B cell (primary cell): ENCODE data around the gene ZNF182. TPM values are rescaled to one million over a fixed set of nuclear protein-coding genes. Genes with fewer than 3 reads are reported as not detected.
"Not testable (repeated sequence)": the region's sequence is repeated elsewhere in the genome, so short reads cannot be mapped to it uniquely, and the experiment has no call there.

Experiments used
- ATAC-seq: fragments of 200-7000 bp; cut with Tn5 transposase; one replicate; pipeline ENCODE4 v1.10.0; 2021; ENCODE audit warnings: low read depth, mild to moderate bottlenecking, moderate number of reproducible peaks, moderate library complexity
- CTCF ChIA-PET: fragments of 350-600 bp; sonication (Branson Sonifier 250); formaldehyde crosslinking; loops from one replicate; lab custom pipeline; 2021; ENCODE audit warnings: antibody characterized with exemption, inconsistent platforms; lab: Charles Lee
- POLR2A ChIA-PET: fragments of 350-600 bp; sonication (Branson Sonifier 250); formaldehyde crosslinking; loops from one replicate; lab custom pipeline; 2021; ENCODE audit warnings: antibody characterized with exemption; lab: Charles Lee
- DNase-seq: peaks from one replicate; pipeline ENCODE4 v3.0.0; 2013
- H2AFZ ChIP-seq: 2 replicates; pipeline ENCODE4 v1.6.1; 2012; ENCODE audit warnings: mild to moderate bottlenecking, low read depth, low read length; ENCODE audit not compliant: insufficient read depth, poor library complexity, severe bottlenecking
- H3K27ac ChIP-seq, 2 donors: 1 replicate in 1 of 2; 2 replicates in 1 of 2; pipeline ENCODE4 v1.5.1; 2012 to 2013; ENCODE audit warnings: low read length in 2 of 2, mild to moderate bottlenecking in 2 of 2, moderate library complexity in 1 of 2
- H3K27me3 ChIP-seq, 4 experiments: fragments of 200-600 bp in 1 of 4; sonication (generic) in 1 of 4; replicated peaks in 1 of 4; 1 replicate in 2 of 4; 2 replicates in 2 of 4; pipeline versions ENCODE4 v1.6.1 to v1.7.0; 2013 to 2016; ENCODE audit warnings: low read length in 3 of 4, mild to moderate bottlenecking in 2 of 4, mixed read lengths in 1 of 4, moderate library complexity in 1 of 4; ENCODE audit not compliant: insufficient read depth in 4 of 4, control insufficient read depth in 3 of 4; ENCODE audit errors: control extremely low read depth in 1 of 4
- H3K36me3 ChIP-seq, 2 experiments: replicated peaks in 1 of 2; 1 replicate in 1 of 2; 2 replicates in 1 of 2; pipeline versions ENCODE4 v1.6.1 to v1.7.1; 2013; ENCODE audit warnings: low read length in 1 of 2; ENCODE audit not compliant: insufficient read depth in 2 of 2, control insufficient read depth in 1 of 2; ENCODE audit errors: control extremely low read depth in 1 of 2, extremely low read depth in 1 of 2
- H3K4me1 ChIP-seq, 2 donors: fragments of 200-600 bp in 1 of 2; sonication (generic) in 1 of 2; 1 replicate in 1 of 2; 2 replicates in 1 of 2; pipeline versions ENCODE4 v1.5.1 to v1.6.1; 2013 to 2017; ENCODE audit warnings: low read length in 2 of 2; ENCODE audit not compliant: control insufficient read depth in 2 of 2, insufficient read depth in 2 of 2
- H3K4me2 ChIP-seq: replicated peaks from 2 replicates; pipeline ENCODE3; 2012; ENCODE audit warnings: mild to moderate bottlenecking, low read depth, low read length; ENCODE audit not compliant: poor library complexity, severe bottlenecking
- H3K4me3 ChIP-seq, 5 experiments: fragments of 200-600 bp in 1 of 5; sonication (generic) in 1 of 5; 1 replicate in 3 of 5; 2 replicates in 2 of 5; pipeline versions ENCODE4 v1.5.1 to v1.7.0; 2011 to 2016; ENCODE audit warnings: low read length in 4 of 5, mild to moderate bottlenecking in 4 of 5, low read depth in 2 of 5, control low read depth in 1 of 5, moderate library complexity in 1 of 5; ENCODE audit not compliant: insufficient read depth in 1 of 5; ENCODE audit errors: control extremely low read depth in 1 of 5, extremely low read depth in 1 of 5
- H3K79me2 ChIP-seq: fragments of 200-600 bp; sonication (generic); one replicate; pipeline ENCODE4 v1.6.0; 2016; ENCODE audit warnings: low read length; ENCODE audit not compliant: control insufficient read depth, insufficient read depth
- H3K9ac ChIP-seq: fragments of 200-600 bp; sonication (generic); 2 replicates; pipeline ENCODE4 v1.6.1; 2017; ENCODE audit warnings: mild to moderate bottlenecking, low read length, moderate library complexity
- H3K9me3 ChIP-seq, 3 donors: one replicate each; pipeline versions ENCODE4 v1.6.1 to v1.7.1; 2013; ENCODE audit warnings: low read length in 2 of 3; ENCODE audit not compliant: control insufficient read depth in 2 of 3, insufficient read depth in 1 of 3; ENCODE audit errors: control extremely low read depth in 1 of 3
- H4K20me1 ChIP-seq: 2 replicates; pipeline ENCODE4 v1.6.0; 2012; ENCODE audit warnings: mild to moderate bottlenecking, low read length; ENCODE audit not compliant: insufficient read depth, control insufficient read depth, poor library complexity, severe bottlenecking
- H3K27ac Mint-ChIP-seq: one replicate; pipeline ENCODE4 v1.8.0; 2021; ENCODE audit warnings: mixed read lengths
- H3K27me3 Mint-ChIP-seq: one replicate; pipeline ENCODE4 v1.8.0; 2021; ENCODE audit warnings: mixed read lengths
- H3K4me1 Mint-ChIP-seq: one replicate; pipeline ENCODE4 v1.8.0; 2021; ENCODE audit warnings: mixed read lengths
- H3K4me3 Mint-ChIP-seq: one replicate; pipeline ENCODE4 v1.8.0; 2021; ENCODE audit warnings: mixed read lengths
- H3K9me3 Mint-ChIP-seq: one replicate; pipeline ENCODE4 v1.8.0; 2022; ENCODE audit warnings: mixed read lengths; ENCODE audit not compliant: insufficient read depth
- CTCF ChIP-seq: fragments of 200-600 bp; IDR thresholded peaks from one replicate; pipeline ENCODE4 v1.8.0; 2022; ENCODE audit warnings: antibody characterized with exemption, mild to moderate bottlenecking
- EZH2 ChIP-seq: IDR thresholded peaks from 2 replicates; pipeline ENCODE4 v1.6.1; 2012; ENCODE audit warnings: borderline replicate concordance, low read depth, mild to moderate bottlenecking, moderate library complexity, low read length; ENCODE audit not compliant: insufficient read depth, poor library complexity, severe bottlenecking
- WGBS: methylation state at CpG from one replicate; pipeline ENCODE4 v1.1.5; 2013; ENCODE audit warnings: missing lambda C conversion rate; ENCODE audit not compliant: insufficient coverage; 5-methylcytosine and 5-hydroxymethylcytosine counted together
- intact Hi-C: fragments of 100-400 bp; cut with micrococcal nuclease; formaldehyde crosslinking; loops from one replicate; pipeline ENCODE4 v1.10.0; 2022
- polyA plus RNA-seq: library from polyadenylated mRNA; depleted of rRNA; stranded (reverse); fragments of >200 nt; gene quantifications from 2 replicates; pipeline ENCODE4 v1.2.3, GENCODE V29; 2012
- total RNA-seq, 2 donors: library from RNA; stranded (reverse); fragments of 120-200 nt in 1 of 2; gene quantifications; 1 replicate in 1 of 2; 2 replicates in 1 of 2; pipeline versions ENCODE4 v1.2.3 to v1.2.4, GENCODE V29; 2013 to 2022

Gene ZNF182
- total and polyA plus RNA-seq, 2 donors (not counting 1 experiment from before 2014, with no cell fraction given) = 4.0 to 12.6 TPM

GRCh38 chrX:47973235-47973634 lies 30.6 kb downstream of the ZNF182 start:
- ChIA-PET CTCF (no interaction called here), POLR2A (no interaction called here)
- no peak overlapping the region for H3K9ac ChIP-seq
- no peak for TF ChIP-seq EZH2
- TF ChIP-seq CTCF = no peak
- no peaks in the 10 kb centered on the region for H3K27me3 ChIP-seq
- DNase-seq (no peak), ATAC-seq (no peak)
- no peaks in the 10 kb centered on the region for H3K4me1 ChIP-seq
- no peak overlapping the region for H3K27ac ChIP-seq
- no peak overlapping the region for H2AFZ ChIP-seq
- no peak overlapping the region for H3K4me3 Mint-ChIP-seq
- peaks cover 9 to 39% (median 35%) of the 10 kb centered on the region in 3 donors for H3K9me3 ChIP-seq
- H3K4me3 ChIP-seq = no peak overlapping the region
- peaks cover 19% of the 10 kb centered on the region for H3K9me3 Mint-ChIP-seq
- H3K4me1 Mint-ChIP-seq = no peaks in the 10 kb centered on the region
- peaks cover 0 to 15% of the 10 kb centered on the region in 2 experiments for H3K36me3 ChIP-seq
- H3K27me3 Mint-ChIP-seq = no peaks in the 10 kb centered on the region
- no peak overlapping the region for H3K4me2 ChIP-seq
- intact Hi-C loops = no loop called here
- no peak overlapping the region for H3K27ac Mint-ChIP-seq
- H4K20me1 ChIP-seq = no peaks in the 10 kb centered on the region
- no peaks in the 10 kb centered on the region for H3K79me2 ChIP-seq
- WGBS = 93% methylated on average over 3 of the region's 3 CpGs

- WGBS = 90% methylated on average over 2 of the region's 14 CpGs
- H3K4me3 ChIP-seq, DNase-seq, H3K27ac ChIP-seq, H3K27me3 Mint-ChIP-seq, H2AFZ ChIP-seq, CTCF ChIA-PET, H3K27ac Mint-ChIP-seq, H3K4me2 ChIP-seq, H3K9me3 Mint-ChIP-seq, H3K9me3 ChIP-seq, H3K27me3 ChIP-seq, H4K20me1 ChIP-seq, H3K4me1 ChIP-seq, POLR2A ChIA-PET, H3K79me2 ChIP-seq, H3K36me3 ChIP-seq, H3K4me3 Mint-ChIP-seq, intact Hi-C loops, ATAC-seq, H3K9ac ChIP-seq: not testable (repeated sequence)
- H3K4me1 Mint-ChIP-seq = peaks cover 12% of the 10 kb centered on the region
Measured at GRCh38 chrX:47965526-47965925, 38.3 kb downstream of the ZNF182 start.

- CTCF ChIA-PET, H3K9me3 ChIP-seq, H3K4me3 Mint-ChIP-seq, H3K27ac Mint-ChIP-seq, H3K4me2 ChIP-seq, POLR2A ChIA-PET, H2AFZ ChIP-seq, ATAC-seq, H3K27me3 Mint-ChIP-seq, H3K36me3 ChIP-seq, H3K27me3 ChIP-seq, H4K20me1 ChIP-seq, H3K4me1 ChIP-seq, intact Hi-C loops, H3K4me3 ChIP-seq, H3K27ac ChIP-seq, H3K9me3 Mint-ChIP-seq, H3K79me2 ChIP-seq, H3K9ac ChIP-seq, DNase-seq: not testable (repeated sequence)
- peaks cover 17% of the 10 kb centered on the region for H3K4me1 Mint-ChIP-seq
- WGBS = 100% methylated on average over 4 of the region's 6 CpGs
Measured at GRCh38 chrX:47961830-47962229, 42.0 kb downstream of the ZNF182 start.
